ENCODE measurements around the gene SYTL3.

Gene SYTL3

GRCh38 chr6:158764926-158765325 lies 115.1 kb downstream of the SYTL3 start:
- no peak for TF ChIP-seq EZH2phosphoT487 (IDR thresholded peaks at IDR 0.05; ENCODE audit: borderline replicate concordance)
- TF ChIP-seq CTCF (conservative IDR thresholded peaks at IDR 0.05; ENCODE audit: low read length), result no peak
- no peak overlapping the region for H3K9ac ChIP-seq (ENCODE audit: low read depth, low read length, poor library complexity, severe bottlenecking)
- H2AFZ ChIP-seq (ENCODE audit: low read length), result no peak overlapping the region
- no peak overlapping the region for H3K4me2 ChIP-seq (ENCODE audit: low read depth, low read length, poor library complexity, severe bottlenecking)
- no peaks in the 10 kb centered on the region for H3K9me2 ChIP-seq (replicated peaks; ENCODE audit: low read depth, low read length)
- H3K27me3 ChIP-seq (ENCODE audit: insufficient read depth, low read length, poor library complexity, severe bottlenecking), result no peaks in the 10 kb centered on the region
- H3K36me3 ChIP-seq (ENCODE audit: insufficient read depth, low read length), result peaks cover 56% of the 10 kb centered on the region; the same call in 1 of the 2 replicates
- H3K9me3 ChIP-seq (ENCODE audit: insufficient read depth, low read depth, low read length), result no peaks in the 10 kb centered on the region
- H4K20me1 ChIP-seq (ENCODE audit: insufficient read depth, low read length, poor library complexity, severe bottlenecking), result no peaks in the 10 kb centered on the region
- no peaks in the 10 kb centered on the region for H3K4me1 ChIP-seq (ENCODE audit: insufficient read depth, low read length, poor library complexity, severe bottlenecking)
- no peaks in the 10 kb centered on the region for H3F3A ChIP-seq (ENCODE audit: low read depth)
- no peaks in the 10 kb centered on the region for H3K79me2 ChIP-seq (ENCODE audit: insufficient read depth, low read length)
- no peak overlapping the region for H3K4me3 ChIP-seq (ENCODE audit: low read length, poor library complexity, severe bottlenecking)

- peaks cover 63% of the 10 kb centered on the region; the same call in 1 of the 2 replicates for H3K36me3 ChIP-seq (ENCODE audit: insufficient read depth, low read length)
- H3F3A ChIP-seq (ENCODE audit: low read depth), result no peaks in the 10 kb centered on the region
- H3K79me2 ChIP-seq (ENCODE audit: insufficient read depth, low read length), result no peaks in the 10 kb centered on the region
- H3K9ac ChIP-seq (ENCODE audit: low read depth, low read length, poor library complexity, severe bottlenecking), result no peak overlapping the region
- H3K27me3 ChIP-seq (ENCODE audit: insufficient read depth, low read length, poor library complexity, severe bottlenecking), result no peaks in the 10 kb centered on the region
- H3K9me3 ChIP-seq (ENCODE audit: insufficient read depth, low read depth, low read length), result no peaks in the 10 kb centered on the region
- no peak overlapping the region for H3K4me3 ChIP-seq (ENCODE audit: low read length, poor library complexity, severe bottlenecking)
- no peaks in the 10 kb centered on the region for H3K4me1 ChIP-seq (ENCODE audit: insufficient read depth, low read length, poor library complexity, severe bottlenecking)
- H4K20me1 ChIP-seq (ENCODE audit: insufficient read depth, low read length, poor library complexity, severe bottlenecking), result no peaks in the 10 kb centered on the region
- H2AFZ ChIP-seq (ENCODE audit: low read length), result no peak overlapping the region
- no peak overlapping the region for H3K4me2 ChIP-seq (ENCODE audit: low read depth, low read length, poor library complexity, severe bottlenecking)
- H3K9me2 ChIP-seq (replicated peaks; ENCODE audit: low read depth, low read length), result no peaks in the 10 kb centered on the region
- TF ChIP-seq EZH2phosphoT487 (IDR thresholded peaks at IDR 0.05; ENCODE audit: borderline replicate concordance) (no peak), CTCF (conservative IDR thresholded peaks at IDR 0.05; ENCODE audit: low read length) (no peak)
Measured at GRCh38 chr6:158765499-158766068, 115.7 kb downstream of the SYTL3 start.

- Histone ChIP-seq H3F3A (ENCODE audit: low read depth) (no peaks in the 10 kb centered on the region), H3K36me3 (ENCODE audit: insufficient read depth, low read length) (peaks cover 75% of the 10 kb centered on the region; the same call in 1 of the 2 replicates), H2AFZ (ENCODE audit: low read length) (no peak overlapping the region), H3K9ac (ENCODE audit: low read depth, low read length, poor library complexity, severe bottlenecking) (no peak overlapping the region), H3K79me2 (ENCODE audit: insufficient read depth, low read length) (no peaks in the 10 kb centered on the region), H3K9me3 (ENCODE audit: insufficient read depth, low read depth, low read length) (no peaks in the 10 kb centered on the region), H3K4me3 (ENCODE audit: low read length, poor library complexity, severe bottlenecking) (no peak overlapping the region), H3K4me1 (ENCODE audit: insufficient read depth, low read length, poor library complexity, severe bottlenecking) (no peaks in the 10 kb centered on the region), H3K9me2 (replicated peaks; ENCODE audit: low read depth, low read length) (no peaks in the 10 kb centered on the region), H3K27me3 (ENCODE audit: insufficient read depth, low read length, poor library complexity, severe bottlenecking) (no peaks in the 10 kb centered on the region), H3K4me2 (ENCODE audit: low read depth, low read length, poor library complexity, severe bottlenecking) (no peak overlapping the region), H4K20me1 (ENCODE audit: insufficient read depth, low read length, poor library complexity, severe bottlenecking) (no peaks in the 10 kb centered on the region)
- TF ChIP-seq EZH2phosphoT487 (IDR thresholded peaks at IDR 0.05; ENCODE audit: borderline replicate concordance), result no peak
- no peak for TF ChIP-seq CTCF (conservative IDR thresholded peaks at IDR 0.05; ENCODE audit: low read length)
Measured at GRCh38 chr6:158766621-158767455, 117.0 kb downstream of the SYTL3 start.
